22Rv1 (cell line): ENCODE results near the gene ACOXL.

ENCODE experiments used
- H3K27ac ChIP-seq: fragments of 450-650 bp; 2 replicates; pipeline ENCODE4 v1.5.1; 2017
- CTCF ChIP-seq: fragments of 450-650 bp; IDR thresholded peaks from 2 replicates; pipeline ENCODE4 v1.5.1; 2017; ENCODE audit warnings: mild to moderate bottlenecking
- ZFX ChIP-seq: fragments of 450-650 bp; IDR thresholded peaks from 2 replicates; pipeline ENCODE4 v1.6.1; 2017; ENCODE audit warnings: antibody characterized with exemption, borderline replicate concordance

ACOXL gene

GRCh38 chr2:111048856-111049768 is 316.7 kb downstream of the ACOXL start:
- H3K27ac ChIP-seq = no peak overlapping the region
- no peak for TF ChIP-seq ZFX
- TF ChIP-seq CTCF = no peak

- TF ChIP-seq ZFX (no peak), CTCF (no peak)
- H3K27ac ChIP-seq = no peak overlapping the region
Measured at GRCh38 chr2:111049792-111050640, 317.6 kb downstream of the ACOXL start.

- TF ChIP-seq ZFX = no peak
Measured at GRCh38 chr2:111050701-111051376, 318.5 kb downstream of the ACOXL start.

GRCh38 chr2:111052621-111053020 is 320.2 kb downstream of the ACOXL start:
- no peak overlapping the region for H3K27ac ChIP-seq
- TF ChIP-seq ZFX (no peak), CTCF (no peak)

More at GRCh38 chr2:111050701-111051376, 318.5 kb downstream of the ACOXL start:
- H3K27ac ChIP-seq = no peak overlapping the region

- no peak overlapping the region for H3K27ac ChIP-seq
- TF ChIP-seq ZFX (no peak), CTCF (no peak)
Measured at GRCh38 chr2:111053266-111053665, 320.9 kb downstream of the ACOXL start.

- no peak for TF ChIP-seq CTCF
- no peak for TF ChIP-seq ZFX
- no peak overlapping the region for H3K27ac ChIP-seq
Measured at GRCh38 chr2:111053825-111054515, 321.6 kb downstream of the ACOXL start.
